GM12872 (cell line): ENCODE measurements around the gene FREM1.

Source experiments
- TF ChIP-seq, protein P1 (sequence below): IDR thresholded peaks from 3 replicates; pipeline ENCODE4 v1.5.1; 2011; ENCODE audit warnings: low read depth, mild to moderate bottlenecking, low read length, moderate library complexity; ENCODE audit not compliant: insufficient read depth

FREM1 gene

DNA sequence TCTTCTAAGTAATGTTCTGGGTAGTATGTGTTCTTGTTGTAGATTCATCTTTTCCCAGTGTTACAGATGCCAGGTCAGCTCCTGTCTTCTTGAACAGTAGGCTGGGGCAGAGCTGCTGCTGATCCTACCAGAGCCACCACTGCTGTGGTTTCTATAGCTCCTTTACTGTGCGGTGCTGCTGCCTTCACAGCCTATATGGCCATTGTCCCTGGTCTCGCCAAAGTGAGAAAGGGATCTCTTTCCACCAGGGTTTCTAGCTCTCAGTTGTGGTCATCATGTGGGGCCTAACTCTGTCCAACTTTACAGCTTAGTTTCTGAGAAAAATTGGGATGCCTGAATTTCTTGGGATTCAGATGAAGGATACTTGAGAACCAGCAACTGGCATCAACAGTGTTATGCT is 116.8 kb downstream of the FREM1 start:
- TF ChIP-seq, protein P1, sequence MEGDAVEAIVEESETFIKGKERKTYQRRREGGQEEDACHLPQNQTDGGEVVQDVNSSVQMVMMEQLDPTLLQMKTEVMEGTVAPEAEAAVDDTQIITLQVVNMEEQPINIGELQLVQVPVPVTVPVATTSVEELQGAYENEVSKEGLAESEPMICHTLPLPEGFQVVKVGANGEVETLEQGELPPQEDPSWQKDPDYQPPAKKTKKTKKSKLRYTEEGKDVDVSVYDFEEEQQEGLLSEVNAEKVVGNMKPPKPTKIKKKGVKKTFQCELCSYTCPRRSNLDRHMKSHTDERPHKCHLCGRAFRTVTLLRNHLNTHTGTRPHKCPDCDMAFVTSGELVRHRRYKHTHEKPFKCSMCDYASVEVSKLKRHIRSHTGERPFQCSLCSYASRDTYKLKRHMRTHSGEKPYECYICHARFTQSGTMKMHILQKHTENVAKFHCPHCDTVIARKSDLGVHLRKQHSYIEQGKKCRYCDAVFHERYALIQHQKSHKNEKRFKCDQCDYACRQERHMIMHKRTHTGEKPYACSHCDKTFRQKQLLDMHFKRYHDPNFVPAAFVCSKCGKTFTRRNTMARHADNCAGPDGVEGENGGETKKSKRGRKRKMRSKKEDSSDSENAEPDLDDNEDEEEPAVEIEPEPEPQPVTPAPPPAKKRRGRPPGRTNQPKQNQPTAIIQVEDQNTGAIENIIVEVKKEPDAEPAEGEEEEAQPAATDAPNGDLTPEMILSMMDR: no peak

DNA sequence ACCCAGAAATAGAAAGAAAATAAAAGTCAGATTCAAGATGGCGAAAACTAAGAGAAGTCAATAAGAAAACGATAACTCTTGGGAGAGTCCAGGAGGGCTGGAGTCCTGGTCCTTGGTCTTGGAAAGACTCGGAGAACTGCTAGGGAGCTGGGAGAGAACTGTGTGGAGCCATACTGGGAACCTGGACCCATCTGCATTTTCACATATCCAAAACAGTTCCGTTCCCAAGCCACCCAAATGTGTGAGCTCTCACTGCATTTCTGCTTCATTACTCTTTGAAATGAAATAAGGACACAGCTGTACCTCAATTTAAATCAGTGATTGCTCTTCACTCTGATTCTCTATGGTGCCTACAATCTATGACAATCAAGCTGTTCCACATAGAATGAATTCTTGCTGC is 119.6 kb downstream of the FREM1 start:
- TF ChIP-seq, protein P1: no peak

DNA sequence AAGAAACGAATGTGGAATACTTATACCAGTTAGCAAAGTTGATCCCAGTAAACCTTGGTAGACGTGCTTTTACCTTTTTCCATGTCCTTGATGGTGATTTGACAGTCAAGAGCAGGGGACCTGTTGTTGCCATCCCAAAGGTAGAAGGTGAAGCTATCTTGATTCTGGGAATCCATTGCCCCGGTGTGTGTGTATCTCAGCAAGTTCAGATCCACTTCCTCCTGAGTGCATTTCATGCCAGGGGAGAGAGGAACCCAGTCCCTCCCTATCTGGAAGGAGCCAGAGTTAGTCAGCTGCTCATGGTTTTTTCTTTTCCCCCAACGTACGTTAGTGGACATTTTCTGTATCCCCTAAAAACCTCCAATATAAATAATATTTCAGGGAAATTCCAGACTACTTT is 121.4 kb downstream of the FREM1 start:
- TF ChIP-seq, protein P1: no peak

DNA sequence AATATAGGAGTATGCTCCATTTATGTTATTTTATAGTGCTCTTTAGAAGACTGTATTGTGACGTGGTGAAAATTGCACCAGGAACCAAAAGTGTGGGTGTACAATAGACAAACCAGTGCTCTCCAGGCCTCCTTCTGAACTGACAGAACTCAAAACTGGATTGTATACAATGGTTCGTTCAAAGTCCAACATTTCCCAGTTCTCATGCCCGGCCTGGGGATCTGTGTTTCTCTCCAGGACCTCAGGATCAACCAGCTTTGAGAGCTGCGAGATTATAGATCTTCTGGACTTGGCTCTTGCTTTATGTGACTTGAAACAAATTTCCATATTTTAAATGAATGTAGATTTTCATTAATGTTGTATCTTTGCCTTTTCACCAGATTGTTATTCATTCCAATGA is 126.9 kb downstream of the FREM1 start:
- TF ChIP-seq, protein P1: no peak

DNA sequence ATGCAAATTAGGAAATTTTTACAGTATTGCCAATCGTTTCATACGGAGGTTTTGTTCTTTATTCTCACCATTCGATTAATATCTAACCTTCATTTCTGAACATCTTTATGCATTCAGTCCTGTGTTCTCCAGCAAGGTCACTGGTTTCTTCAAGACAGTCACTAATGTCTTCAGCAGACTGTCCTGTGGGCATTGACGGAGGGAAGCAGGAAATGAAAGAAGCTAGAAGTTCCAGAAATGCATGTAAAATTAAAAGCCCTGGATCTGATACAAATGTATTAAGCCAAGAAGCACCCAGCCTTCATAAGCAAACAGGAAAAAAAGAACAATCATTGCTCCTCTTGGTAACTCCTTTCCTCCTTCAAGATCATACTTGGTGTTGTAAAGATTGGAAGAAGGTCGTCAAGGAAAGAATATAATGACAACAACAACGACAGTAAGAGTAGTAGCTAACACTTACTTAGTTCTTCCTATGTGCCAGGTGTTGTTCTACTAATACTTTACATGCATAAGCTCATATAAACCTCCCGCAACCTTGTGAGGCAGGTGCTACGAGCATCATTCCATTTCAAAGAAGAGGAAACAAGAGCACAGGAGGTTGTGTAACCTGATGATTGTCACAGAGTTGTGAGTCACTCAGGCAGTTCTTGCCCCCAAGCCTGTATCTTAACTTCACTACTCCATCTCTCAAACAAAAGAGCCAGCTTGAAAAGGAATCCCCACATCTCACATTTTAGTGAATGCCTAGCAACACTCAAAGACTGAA is 127.8 kb downstream of the FREM1 start:
- TF ChIP-seq, protein P1: no peak

DNA sequence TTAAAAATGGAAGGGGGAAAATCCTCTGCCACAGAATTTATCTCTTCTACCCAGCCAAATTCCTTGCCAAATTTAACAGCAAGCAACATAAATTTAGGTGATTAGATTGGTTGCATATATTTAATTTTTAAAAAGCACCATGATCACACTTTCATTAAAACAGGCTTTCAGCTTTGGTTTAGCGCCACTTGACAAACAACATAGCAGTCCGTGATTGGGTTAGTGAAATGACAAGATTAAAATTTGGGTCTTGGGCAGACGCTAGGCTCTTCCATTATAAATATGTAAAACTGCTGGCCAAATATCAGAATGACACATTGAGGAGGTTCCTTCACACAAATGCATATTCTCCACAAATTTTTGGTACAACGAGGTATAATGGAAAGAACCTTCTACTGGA is 129.5 kb downstream of the FREM1 start:
- TF ChIP-seq, protein P1: no peak

DNA sequence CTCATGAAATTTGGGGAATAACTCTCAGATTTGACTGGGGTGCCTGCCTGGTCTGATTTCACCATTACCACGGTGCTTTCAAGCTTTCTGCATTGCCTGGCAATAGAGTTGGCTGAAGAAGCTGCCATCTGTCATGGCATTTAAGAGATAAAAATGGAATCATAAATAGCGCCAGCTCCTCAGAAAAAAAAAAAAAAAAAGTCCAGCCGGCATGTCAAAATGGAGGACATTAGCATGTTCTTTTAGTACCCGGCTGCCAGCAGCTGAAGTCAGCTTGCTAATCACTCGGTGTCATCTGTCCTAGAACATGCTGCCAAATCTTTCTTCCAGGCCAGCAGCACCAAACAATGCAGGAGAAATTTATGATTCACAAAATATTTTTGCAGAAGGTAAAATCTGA is 130.0 kb downstream of the FREM1 start:
- TF ChIP-seq, protein P1: no peak
